HepG2 (cell line): Measurements from ENCODE around the gene RICTOR. TPM values are rescaled to one million over a fixed set of nuclear protein-coding genes. Genes with fewer than 3 reads are reported as not detected.

Source experiments
- ATAC-seq: fragments of 200-7000 bp; cut with Tn5 transposase; 3 replicates; pipeline ENCODE4 v1.9.1; 2020; ENCODE audit warnings: mild to moderate bottlenecking, moderate library complexity
- BruUV-seq: library from RNA; stranded (reverse); fragments of 400-500 nt; replicated peaks from 2 replicates; lab custom pipeline; 2021; lab: Mats Ljungman, UMichigan
- CTCF ChIA-PET: fragments of 300-600 bp; formaldehyde crosslinking; extraction: SDS; loops from one replicate; lab custom pipeline; 2021; ENCODE audit warnings: low total read pairs, inconsistent platforms, low intra/inter-chr PET ratio; lab: Yijun Ruan, JAX
- POLR2A ChIA-PET: fragments of 350-600 bp; sonication (Branson Sonifier 250); formaldehyde crosslinking; loops from one replicate; lab custom pipeline; 2020; ENCODE audit warnings: antibody characterized with exemption, inconsistent platforms; lab: Yijun Ruan, JAX
- DNase-seq: peaks from one replicate; pipeline ENCODE4 v3.0.0-alpha.2; 2015; ENCODE audit warnings: low spot score
- FAIRE-seq: peaks from 3 replicates; lab custom pipeline; 2011; peaks lifted over from hg19 to GRCh38; lab: Jason Lieb, UNC
- H2AFZ ChIP-seq: one replicate; pipeline ENCODE4 v1.6.1; 2011; ENCODE audit warnings: low read length, inconsistent platforms
- H3K27ac ChIP-seq: fragments of 300-600 bp; 3 replicates; pipeline ENCODE4 v1.8.0; 2011; ENCODE audit warnings: mixed run types, mild to moderate bottlenecking, mixed read lengths, low read length, inconsistent platforms; ENCODE audit not compliant: insufficient read depth; ENCODE audit errors: extremely low read length
- H3K27me3 ChIP-seq, 2 experiments: fragments of 200-600 bp in 1 of 2; 2 replicates in 1 of 2; 3 replicates in 1 of 2; pipeline versions ENCODE4 v1.6.0 to v1.8.0; 2011; ENCODE audit warnings: low read length in 2 of 2, mild to moderate bottlenecking in 2 of 2, moderate library complexity in 2 of 2, inconsistent platforms in 1 of 2; ENCODE audit not compliant: insufficient read depth in 2 of 2, control insufficient read depth in 1 of 2
- H3K36me3 ChIP-seq, 2 experiments: fragments of 200-600 bp in 1 of 2; replicated peaks in 1 of 2; 2 replicates in 1 of 2; 3 replicates in 1 of 2; pipeline versions ENCODE4 v1.5.1 to v1.8.0; 2011; ENCODE audit warnings: low read length in 2 of 2, inconsistent platforms in 1 of 2; ENCODE audit not compliant: insufficient read depth in 2 of 2, control insufficient read depth in 1 of 2
- H3K4me1 ChIP-seq: 2 replicates; pipeline ENCODE4 v1.5.1; 2012; ENCODE audit warnings: low read length, inconsistent platforms; ENCODE audit not compliant: insufficient read depth
- H3K4me2 ChIP-seq: 2 replicates; pipeline ENCODE4 v1.6.0; 2011; ENCODE audit warnings: low read depth, low read length, inconsistent platforms
- H3K4me3 ChIP-seq, 3 experiments: fragments of 200-600 bp in 1 of 3; sonication (generic), shearing (Covaris generic) in 1 of 3; replicated peaks in 1 of 3; 2 replicates each; pipeline ENCODE4 v1.5.1; 2011 to 2016; ENCODE audit warnings: low read length in 3 of 3, inconsistent platforms in 2 of 3, low read depth in 2 of 3, mild to moderate bottlenecking in 2 of 3, control low read depth in 1 of 3, mixed read lengths in 1 of 3; ENCODE audit not compliant: insufficient read depth in 1 of 3
- H3K79me2 ChIP-seq: one replicate; pipeline ENCODE4 v1.6.1; 2011; ENCODE audit warnings: low read length, inconsistent platforms; ENCODE audit not compliant: insufficient read depth
- H3K9ac ChIP-seq: 2 replicates; pipeline ENCODE4 v1.6.0; 2011; ENCODE audit warnings: mild to moderate bottlenecking, low read depth, low read length, inconsistent platforms; ENCODE audit not compliant: insufficient read depth
- H3K9me3 ChIP-seq: 2 replicates; pipeline ENCODE4 v1.5.1; 2012; ENCODE audit warnings: mild to moderate bottlenecking, low read length
- H4K20me1 ChIP-seq: 2 replicates; pipeline ENCODE4 v1.6.0; 2011; ENCODE audit warnings: inconsistent platforms, mild to moderate bottlenecking, low read length, moderate library complexity; ENCODE audit not compliant: insufficient read depth
- BRCA1 ChIP-seq: sonication (generic); formaldehyde crosslinking; IDR thresholded peaks from 2 replicates; pipeline ENCODE4 v1.4.0; 2020; ENCODE audit warnings: missing genetic modification reagents
- FOXO1 ChIP-seq: sonication (generic); formaldehyde crosslinking; IDR thresholded peaks from 2 replicates; pipeline ENCODE4 v1.4.0; 2020; ENCODE audit warnings: missing genetic modification reagents
- HNRNPUL1 ChIP-seq: fragments of 200-400 bp; formaldehyde crosslinking; IDR thresholded peaks from 2 replicates; pipeline ENCODE4 v1.6.1; 2017; ENCODE audit warnings: low read depth, mild to moderate bottlenecking, low read length, moderate library complexity
- IRX3 ChIP-seq: sonication (generic); formaldehyde crosslinking; IDR thresholded peaks from 2 replicates; pipeline ENCODE4 v1.8.1; 2023; ENCODE audit warnings: mild to moderate bottlenecking, low read depth, missing genetic modification reagents, borderline replicate concordance
- MAFK ChIP-seq, 2 experiments: IDR thresholded peaks in 1 of 2; conservative IDR thresholded peaks in 1 of 2; 2 replicates each; pipeline ENCODE4 v1.6.1; 2011; ENCODE audit warnings: improper control_type of control experiment in 2 of 2, low read length in 2 of 2
- MIER3 ChIP-seq: IDR thresholded peaks from 2 replicates; pipeline ENCODE4 v1.6.1; 2016; ENCODE audit warnings: missing compliant biosample characterization, borderline replicate concordance
- TBX2 ChIP-seq: sonication (generic); formaldehyde crosslinking; IDR thresholded peaks from 2 replicates; pipeline ENCODE4 v1.5.0; 2020; ENCODE audit warnings: missing genetic modification reagents, mild to moderate bottlenecking, borderline replicate concordance
- TCF7L2 ChIP-seq: IDR thresholded peaks from 2 replicates; pipeline ENCODE4 v1.6.1; 2011; ENCODE audit warnings: mild to moderate bottlenecking, low read depth, low read length, moderate library complexity
- ZNF136 ChIP-seq: sonication (generic); formaldehyde crosslinking; IDR thresholded peaks from 2 replicates; pipeline ENCODE4 v1.8.1; 2022; ENCODE audit warnings: low read depth, mild to moderate bottlenecking, moderate library complexity, missing genetic modification reagents
- ZNF160 ChIP-seq: sonication (generic); formaldehyde crosslinking; IDR thresholded peaks from 2 replicates; pipeline ENCODE4 v1.8.0; 2022; ENCODE audit warnings: mild to moderate bottlenecking, inconsistent platforms, missing genetic modification reagents
- ZNF605 ChIP-seq: sonication (generic); formaldehyde crosslinking; IDR thresholded peaks from 2 replicates; pipeline ENCODE4 v1.8.0; 2022; ENCODE audit warnings: mild to moderate bottlenecking, missing genetic modification reagents
- WGBS: methylation state at CpG from one replicate; pipeline ENCODE4 v1.1.6; 2017; ENCODE audit warnings: low lambda C conversion rate; 5-methylcytosine and 5-hydroxymethylcytosine counted together
- in situ Hi-C: cut with HindIII; loops from 2 replicates; pipeline ENCODE4 v1.10.0; 2017; ENCODE audit warnings: low pct_unique_long_range_greater_than_20kb; ENCODE audit not compliant: extremely low pct_ligation_motif_present
- intact Hi-C: fragments of 100-400 bp; cut with micrococcal nuclease; formaldehyde crosslinking; loops from one replicate; pipeline ENCODE4 v1.10.0; 2022; ENCODE audit not compliant: unreplicated experiment
- polyA plus RNA-seq, 8 experiments: library from polyadenylated mRNA; depleted of rRNA in 3 of 8; stranded (reverse) in 7 of 8; unstranded in 1 of 8; fragments of >200 nt; fragmentation: Illumina TruSeq in 4 of 8; extraction: Trizol in 4 of 8; gene quantifications; 2 replicates each; pipeline versions ENCODE4 v1.2.1 to v1.2.3, GENCODE V29; 2011 to 2016; ENCODE audit warnings: low read depth in 4 of 8, missing spikeins in 1 of 8, mixed read lengths in 1 of 8; ENCODE audit not compliant: insufficient read depth in 1 of 8
- total RNA-seq, 5 experiments: library from RNA; depleted of rRNA; stranded (reverse); fragments of >200 nt; fragmentation: Illumina TruSeq; extraction: Trizol; gene quantifications; 2 replicates each; pipeline ENCODE4 v1.2.3, GENCODE V29; 2016; ENCODE audit warnings: low read depth in 1 of 5
- TF ChIP-seq, protein P1 (sequence below): sonication (generic); formaldehyde crosslinking; IDR thresholded peaks from 2 replicates; pipeline ENCODE4 v1.5.0; 2020; ENCODE audit warnings: mild to moderate bottlenecking, missing genetic modification reagents
- TF ChIP-seq, protein P2 (sequence below): sonication (generic); formaldehyde crosslinking; conservative IDR thresholded peaks from 2 replicates; pipeline ENCODE4 v1.8.1; 2023; ENCODE audit warnings: missing genetic modification reagents
- TF ChIP-seq, protein P3 (sequence below): sonication (generic); formaldehyde crosslinking; IDR thresholded peaks from 2 replicates; pipeline ENCODE4 v1.4.0; 2020; ENCODE audit warnings: missing genetic modification reagents, borderline replicate concordance
- TF ChIP-seq, protein P4 (sequence below): sonication (generic); formaldehyde crosslinking; IDR thresholded peaks from 2 replicates; pipeline ENCODE4 v1.8.1; 2023; ENCODE audit warnings: mild to moderate bottlenecking, inconsistent platforms, moderate library complexity, missing genetic modification reagents, borderline replicate concordance

Gene RICTOR
- total and polyA plus RNA-seq, 2 of the 13 experiments (the other 11 are each of a cell fraction or from before 2014, with no cell fraction given) = 10.7 to 15.4 TPM

DNA sequence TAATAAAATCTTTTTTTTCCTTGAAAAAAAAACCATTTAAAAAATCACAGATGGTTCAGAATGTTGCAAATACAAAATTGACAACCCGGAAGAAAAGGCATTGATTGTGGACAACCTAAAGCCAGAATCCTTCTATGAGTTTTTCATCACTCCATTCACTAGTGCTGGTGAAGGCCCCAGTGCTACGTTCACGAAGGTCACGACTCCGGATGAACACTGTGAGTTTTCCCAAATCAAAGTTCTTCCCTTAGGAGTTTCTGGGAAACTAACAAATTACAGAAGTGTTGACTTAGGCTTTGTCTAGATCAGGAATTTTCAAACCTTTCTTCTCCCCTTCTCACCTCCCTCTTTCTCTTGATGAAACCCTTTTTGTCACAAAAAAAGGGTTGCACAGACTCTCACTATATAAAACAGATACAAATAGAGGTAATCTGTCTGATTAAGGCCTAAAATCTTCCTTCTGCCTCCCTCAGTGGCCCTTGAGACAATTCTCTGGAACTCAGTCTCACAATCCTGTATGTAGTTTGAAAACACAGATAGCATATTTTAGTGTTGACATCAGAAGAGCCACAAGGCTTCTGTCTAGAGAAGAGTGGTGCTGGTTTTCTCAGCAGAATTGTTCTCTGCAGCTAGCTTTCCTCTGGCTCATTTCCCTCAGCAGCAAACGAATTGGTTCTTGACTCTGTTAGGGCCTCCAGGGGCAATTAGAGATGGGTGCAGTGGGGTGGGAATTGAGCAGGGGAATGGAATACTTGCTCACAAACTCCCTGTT is 148.9 kb downstream of the RICTOR start:
- Histone ChIP-seq H3K27ac (no peak overlapping the region), H3K4me3 (no peak overlapping the region), H3K9me3 (no peaks in the 10 kb centered on the region), H3K9ac (no peak overlapping the region), H3K4me2 (no peak overlapping the region), H3K27me3 (no peaks in the 10 kb centered on the region), H3K36me3 (peaks cover 8 to 47% of the 10 kb centered on the region in 2 experiments), H4K20me1 (peaks cover 5% of the 10 kb centered on the region; the same call in 1 of the 2 replicates), H2AFZ (no peak overlapping the region), H3K79me2 (no peaks in the 10 kb centered on the region), H3K4me1 (peaks cover 8% of the 10 kb centered on the region)
- BruUV-seq = no TSS peak
- WGBS = 96% methylated on average over 6 of the region's 6 CpGs
- FAIRE-seq (no peak), ATAC-seq (no peak), DNase-seq (no peak)
- ChIA-PET POLR2A (no interaction called here), CTCF (no interaction called here)
- intact Hi-C loops = no loop called here
- in situ Hi-C loops = no loop called here
- TF ChIP-seq MIER3 (CRISPR knock-in tag) = no peak
- TF ChIP-seq ZNF160 = no peak
- TF ChIP-seq ZNF136 = no peak
- no peak for TF ChIP-seq IRX3
- TF ChIP-seq, protein P1, sequence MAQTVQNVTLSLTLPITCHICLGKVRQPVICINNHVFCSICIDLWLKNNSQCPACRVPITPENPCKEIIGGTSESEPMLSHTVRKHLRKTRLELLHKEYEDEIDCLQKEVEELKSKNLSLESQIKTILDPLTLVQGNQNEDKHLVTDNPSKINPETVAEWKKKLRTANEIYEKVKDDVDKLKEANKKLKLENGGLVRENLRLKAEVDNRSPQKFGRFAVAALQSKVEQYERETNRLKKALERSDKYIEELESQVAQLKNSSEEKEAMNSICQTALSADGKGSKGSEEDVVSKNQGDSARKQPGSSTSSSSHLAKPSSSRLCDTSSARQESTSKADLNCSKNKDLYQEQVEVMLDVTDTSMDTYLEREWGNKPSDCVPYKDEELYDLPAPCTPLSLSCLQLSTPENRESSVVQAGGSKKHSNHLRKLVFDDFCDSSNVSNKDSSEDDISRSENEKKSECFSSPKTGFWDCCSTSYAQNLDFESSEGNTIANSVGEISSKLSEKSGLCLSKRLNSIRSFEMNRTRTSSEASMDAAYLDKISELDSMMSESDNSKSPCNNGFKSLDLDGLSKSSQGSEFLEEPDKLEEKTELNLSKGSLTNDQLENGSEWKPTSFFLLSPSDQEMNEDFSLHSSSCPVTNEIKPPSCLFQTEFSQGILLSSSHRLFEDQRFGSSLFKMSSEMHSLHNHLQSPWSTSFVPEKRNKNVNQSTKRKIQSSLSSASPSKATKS = no peak
- TF ChIP-seq BRCA1 (CRISPR knock-in tag) = no peak
- TF ChIP-seq, protein P2, sequence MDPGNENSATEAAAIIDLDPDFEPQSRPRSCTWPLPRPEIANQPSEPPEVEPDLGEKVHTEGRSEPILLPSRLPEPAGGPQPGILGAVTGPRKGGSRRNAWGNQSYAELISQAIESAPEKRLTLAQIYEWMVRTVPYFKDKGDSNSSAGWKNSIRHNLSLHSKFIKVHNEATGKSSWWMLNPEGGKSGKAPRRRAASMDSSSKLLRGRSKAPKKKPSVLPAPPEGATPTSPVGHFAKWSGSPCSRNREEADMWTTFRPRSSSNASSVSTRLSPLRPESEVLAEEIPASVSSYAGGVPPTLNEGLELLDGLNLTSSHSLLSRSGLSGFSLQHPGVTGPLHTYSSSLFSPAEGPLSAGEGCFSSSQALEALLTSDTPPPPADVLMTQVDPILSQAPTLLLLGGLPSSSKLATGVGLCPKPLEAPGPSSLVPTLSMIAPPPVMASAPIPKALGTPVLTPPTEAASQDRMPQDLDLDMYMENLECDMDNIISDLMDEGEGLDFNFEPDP = no peak
- TF ChIP-seq TCF7L2 = no peak
- TF ChIP-seq TBX2 (CRISPR knock-in tag) = no peak
- TF ChIP-seq, protein P3, sequence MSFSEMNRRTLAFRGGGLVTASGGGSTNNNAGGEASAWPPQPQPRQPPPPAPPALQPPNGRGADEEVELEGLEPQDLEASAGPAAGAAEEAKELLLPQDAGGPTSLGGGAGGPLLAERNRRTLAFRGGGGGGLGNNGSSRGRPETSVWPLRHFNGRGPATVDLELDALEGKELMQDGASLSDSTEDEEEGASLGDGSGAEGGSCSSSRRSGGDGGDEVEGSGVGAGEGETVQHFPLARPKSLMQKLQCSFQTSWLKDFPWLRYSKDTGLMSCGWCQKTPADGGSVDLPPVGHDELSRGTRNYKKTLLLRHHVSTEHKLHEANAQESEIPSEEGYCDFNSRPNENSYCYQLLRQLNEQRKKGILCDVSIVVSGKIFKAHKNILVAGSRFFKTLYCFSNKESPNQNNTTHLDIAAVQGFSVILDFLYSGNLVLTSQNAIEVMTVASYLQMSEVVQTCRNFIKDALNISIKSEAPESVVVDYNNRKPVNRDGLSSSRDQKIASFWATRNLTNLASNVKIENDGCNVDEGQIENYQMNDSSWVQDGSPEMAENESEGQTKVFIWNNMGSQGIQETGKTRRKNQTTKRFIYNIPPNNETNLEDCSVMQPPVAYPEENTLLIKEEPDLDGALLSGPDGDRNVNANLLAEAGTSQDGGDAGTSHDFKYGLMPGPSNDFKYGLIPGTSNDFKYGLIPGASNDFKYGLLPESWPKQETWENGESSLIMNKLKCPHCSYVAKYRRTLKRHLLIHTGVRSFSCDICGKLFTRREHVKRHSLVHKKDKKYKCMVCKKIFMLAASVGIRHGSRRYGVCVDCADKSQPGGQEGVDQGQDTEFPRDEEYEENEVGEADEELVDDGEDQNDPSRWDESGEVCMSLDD (CRISPR knock-in tag) = no peak
- TF ChIP-seq, protein P4, sequence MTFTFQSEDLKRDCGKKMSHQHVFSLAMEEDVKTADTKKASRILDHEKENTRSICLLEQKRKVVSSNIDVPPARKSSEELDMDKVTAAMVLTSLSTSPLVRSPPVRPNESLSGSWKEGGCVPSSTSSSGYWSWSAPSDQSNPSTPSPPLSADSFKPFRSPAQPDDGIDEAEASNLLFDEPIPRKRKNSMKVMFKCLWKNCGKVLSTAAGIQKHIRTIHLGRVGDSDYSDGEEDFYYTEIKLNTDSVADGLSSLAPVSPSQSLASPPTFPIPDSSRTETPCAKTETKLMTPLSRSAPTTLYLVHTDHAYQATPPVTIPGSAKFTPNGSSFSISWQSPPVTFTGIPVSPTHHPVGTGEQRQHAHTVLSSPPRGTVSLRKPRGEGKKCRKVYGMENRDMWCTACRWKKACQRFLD = no peak
- TF ChIP-seq ZNF605 = no peak
- TF ChIP-seq FOXO1 (CRISPR knock-in tag) = no peak
- TF ChIP-seq HNRNPUL1 = no peak
- TF ChIP-seq MAFK (conservative IDR thresholded peaks at IDR 0.05 in 1 of 2, IDR thresholded peaks at IDR 0.05 in 1 of 2; ENCODE audit: low read length in 2 of 2) = no peak
